Fibroblast of peridontal ligament (primary cell): ENCODE results near the gene ZFYVE26.
A peak's percentile ranks its signal among the peaks of the same experiment; 100 is the strongest.
"Not testable (repeated sequence)": the region's sequence is repeated elsewhere in the genome, so short reads cannot be mapped to it uniquely, and the experiment has no call there.

Experiments used
- DNase-seq: peaks from one replicate; pipeline ENCODE4 v3.0.0-alpha.2; 2010; ENCODE audit errors: extremely low read depth

ZFYVE26 gene

DNA sequence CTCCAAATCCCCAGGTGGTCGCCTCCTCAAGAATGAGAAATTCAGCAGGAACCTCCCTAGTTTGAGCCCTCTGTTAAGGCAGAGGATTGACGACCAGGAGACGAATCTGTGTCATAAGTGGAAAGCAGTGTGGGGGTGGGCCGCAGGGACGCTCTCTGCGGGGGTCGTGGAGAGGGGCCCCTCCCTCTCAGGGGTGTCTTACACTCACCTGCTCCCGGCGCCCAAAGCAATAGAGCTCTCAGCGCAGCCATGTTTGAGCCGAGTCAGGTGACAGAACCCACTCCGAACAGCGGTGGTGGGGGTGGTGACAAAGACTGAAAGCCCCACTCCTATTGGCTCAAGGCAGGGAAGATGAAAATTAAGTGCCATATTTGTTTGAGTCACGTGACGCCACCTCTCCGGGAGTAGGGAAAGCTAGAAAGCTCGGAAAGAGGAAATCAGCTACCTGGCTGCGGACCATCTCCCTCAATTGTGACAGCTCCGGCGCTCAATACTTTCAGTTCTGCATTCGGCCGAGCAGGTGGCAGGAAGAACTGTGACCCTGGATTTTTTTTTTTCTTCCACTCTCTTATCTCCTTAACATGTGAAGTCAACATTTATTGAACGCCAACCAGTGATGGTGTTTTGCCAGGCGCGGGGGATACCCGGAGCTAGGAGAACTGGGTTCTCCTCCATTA lies at the start of gene ZFYVE26:
Gene ZFYVE26, minus strand, starts transcription at position 265 of the 677 bp plus-strand sequence. CDS start 627 bp downstream, outside the sequence.
- peak; percentile 94 for DNase-seq

- no peak for DNase-seq
Measured at GRCh38 chr14:67863223-67863622, 46.8 kb upstream of the ZFYVE26 start.

GRCh38 chr14:67859169-67859749 lies 42.9 kb upstream of the ZFYVE26 start:
- DNase-seq: no peak

DNA sequence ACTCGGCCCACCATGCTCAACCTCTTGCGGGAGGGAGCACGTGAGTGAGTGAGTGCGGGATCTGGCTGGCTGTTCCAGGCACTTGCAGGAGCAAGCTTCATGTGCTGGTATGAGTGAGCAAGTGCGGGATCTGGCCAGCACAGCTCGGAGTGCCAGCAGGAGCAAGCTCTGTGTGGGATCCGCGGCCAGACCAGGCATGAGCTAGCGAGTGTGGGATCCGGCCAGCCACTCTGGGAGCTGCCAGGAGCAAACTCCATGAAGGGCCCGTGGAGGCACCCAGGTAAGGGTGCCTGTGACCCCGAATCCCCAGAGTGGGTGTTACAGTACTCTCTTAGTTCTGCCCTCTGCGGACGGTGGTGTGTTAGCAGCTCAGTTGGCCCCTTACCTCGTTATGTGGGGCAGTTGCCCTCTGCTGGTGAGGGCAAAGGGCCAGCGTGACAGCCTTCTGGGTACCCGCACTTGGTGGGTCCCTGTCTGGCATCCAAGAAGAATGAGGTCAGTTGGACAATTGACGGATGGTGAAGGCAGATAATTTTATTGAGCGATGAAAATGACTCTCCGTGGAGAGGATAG lies 41.5 kb upstream of the ZFYVE26 start:
- DNase-seq: no peak

- peak; percentile 90 for DNase-seq
Measured at GRCh38 chr14:67856827-67857226, 40.4 kb upstream of the ZFYVE26 start.

GRCh38 chr14:67853715-67854114 lies 37.3 kb upstream of the ZFYVE26 start:
- no peak for DNase-seq

DNA sequence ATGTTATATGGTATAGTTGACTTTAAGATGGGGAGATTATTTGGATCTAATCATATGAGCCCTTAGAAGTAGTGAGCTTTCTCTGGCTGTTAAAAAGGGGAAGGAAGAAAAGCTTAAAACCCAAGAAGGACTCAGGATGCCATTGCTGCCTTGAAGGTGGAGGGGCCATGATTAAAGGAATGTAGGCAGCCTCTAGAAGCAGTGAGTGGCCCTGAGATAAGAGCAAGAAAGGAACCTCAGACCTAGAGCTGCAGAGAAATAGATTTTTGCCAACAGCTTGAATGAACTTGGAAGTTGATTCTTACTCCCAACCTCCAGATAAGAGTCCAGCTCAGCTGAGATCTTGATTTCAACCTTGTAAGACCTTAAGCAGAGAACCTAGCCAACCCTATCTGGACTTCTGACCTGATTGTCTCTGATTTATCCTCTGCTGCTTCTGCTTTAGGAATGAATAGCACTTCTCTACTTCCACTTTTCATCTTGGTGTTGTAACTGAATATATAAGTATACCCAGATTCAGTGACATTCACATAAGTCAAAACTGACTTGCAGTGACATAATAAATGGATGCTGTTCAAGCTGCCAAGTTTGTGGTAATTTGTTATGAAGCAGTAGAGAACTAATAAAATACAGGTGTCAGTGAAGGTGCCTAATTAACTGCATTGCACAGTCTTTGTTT lies 36.7 kb upstream of the ZFYVE26 start:
- no peak for DNase-seq

GRCh38 chr14:67851785-67852410 lies 35.5 kb upstream of the ZFYVE26 start:
- DNase-seq: no peak

DNA sequence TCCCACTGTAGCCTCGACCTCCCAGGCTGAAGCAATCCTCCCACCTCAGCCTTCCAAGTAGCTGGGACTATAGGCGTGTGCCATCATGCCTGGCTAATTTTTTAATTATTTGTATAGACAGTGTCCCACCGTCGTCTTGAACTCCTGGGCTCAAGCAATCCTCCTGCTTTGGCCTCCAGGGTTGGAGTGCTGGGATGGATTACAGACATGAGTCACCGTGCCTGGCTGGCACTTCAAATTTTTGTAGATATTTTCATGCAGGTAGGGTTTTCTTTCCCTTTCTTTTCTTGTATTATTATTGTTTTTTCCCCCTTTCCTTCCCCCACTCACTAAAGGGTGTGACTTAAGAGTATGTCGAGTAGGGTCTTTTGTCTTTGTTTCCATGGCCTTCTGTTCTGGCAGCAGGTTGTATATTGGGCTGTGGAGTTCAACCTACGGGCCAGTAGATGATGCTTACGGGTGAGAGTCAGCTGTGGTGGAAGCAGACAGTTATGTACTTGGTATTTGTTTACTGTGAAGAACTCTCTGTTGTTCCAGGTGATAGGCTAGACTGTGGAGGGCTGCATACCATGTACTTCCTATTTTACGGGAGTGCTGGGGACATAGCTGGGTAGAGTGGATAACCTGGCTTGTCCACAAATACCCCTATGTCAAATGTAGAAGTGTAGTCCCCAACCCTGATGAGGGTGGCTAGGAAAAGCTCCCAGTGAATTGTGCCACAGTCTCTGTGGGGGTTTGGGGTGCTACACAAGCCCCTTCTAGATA lies 33.9 kb upstream of the ZFYVE26 start:
- DNase-seq: no peak

- no peak for DNase-seq
Measured at GRCh38 chr14:67846029-67846610, 29.7 kb upstream of the ZFYVE26 start.

DNA sequence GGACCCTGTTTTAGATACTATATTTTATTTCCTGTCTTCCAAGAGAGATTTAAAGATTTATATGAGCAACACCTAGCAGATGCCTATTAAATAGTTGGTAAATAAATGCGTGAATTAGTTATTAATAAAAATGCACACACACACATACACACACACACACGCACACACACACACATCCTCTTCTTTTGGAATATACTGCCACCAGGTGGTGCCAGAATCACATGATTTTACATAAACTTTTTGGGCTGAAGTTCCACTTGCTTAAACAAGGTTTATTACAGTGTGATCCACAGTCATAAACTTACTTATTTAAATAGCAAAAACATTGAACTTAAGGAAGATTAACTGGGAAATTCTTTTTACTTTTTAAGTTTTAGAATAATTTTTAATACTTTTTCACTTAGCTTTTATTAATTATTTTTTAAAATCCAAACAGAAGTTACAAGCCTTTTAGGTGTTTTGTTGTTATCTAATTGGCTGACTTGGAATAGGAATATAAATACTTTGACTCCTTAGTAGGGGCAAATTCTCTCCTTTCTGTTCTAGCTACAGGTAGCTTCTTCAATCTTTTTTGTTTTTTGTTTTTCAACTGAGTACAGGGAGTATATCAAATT lies 20.7 kb upstream of the ZFYVE26 start:
- DNase-seq: peak; percentile 90

DNA sequence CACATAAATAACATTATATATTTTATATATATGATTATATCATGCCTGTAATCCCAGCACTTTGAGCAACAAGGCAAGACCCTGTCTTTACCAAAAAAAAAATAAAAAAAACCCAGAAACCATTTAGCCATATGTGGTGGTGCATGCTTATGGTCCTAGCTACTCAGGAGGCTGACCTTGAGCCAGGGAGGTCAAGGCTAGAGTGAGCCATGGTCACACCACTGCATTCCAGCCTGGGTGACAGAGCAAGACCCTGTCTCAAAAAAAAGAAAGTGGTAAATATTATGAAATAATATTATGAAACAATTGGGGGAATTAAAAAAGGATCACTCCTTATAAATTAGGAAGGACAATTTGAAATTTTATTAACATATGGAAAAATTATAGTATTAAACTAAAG lies 19.2 kb upstream of the ZFYVE26 start:
- DNase-seq: no peak

GRCh38 chr14:67833403-67833802 lies 17.0 kb upstream of the ZFYVE26 start:
- no peak for DNase-seq

GRCh38 chr14:67831113-67831512 lies 14.7 kb upstream of the ZFYVE26 start:
- no peak for DNase-seq

DNA sequence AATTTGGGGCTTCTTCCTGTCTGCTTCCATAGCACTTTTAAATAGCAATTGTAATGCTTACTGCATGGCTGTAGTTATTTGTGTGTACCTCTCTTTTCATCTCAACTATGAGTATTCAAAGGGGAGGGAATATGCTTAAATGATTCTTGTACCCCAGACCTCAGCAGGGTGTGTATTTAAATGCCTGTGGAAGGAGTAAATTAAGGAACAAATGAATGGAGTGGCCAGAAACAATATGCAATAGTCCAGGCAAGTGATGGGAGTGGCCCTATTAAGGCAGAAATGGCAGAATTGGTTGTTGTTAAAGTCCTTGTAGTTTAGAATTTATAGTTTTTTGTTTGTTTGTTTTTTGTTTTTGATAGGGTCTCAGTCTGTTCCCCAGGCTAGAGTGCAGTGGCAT lies 4.7 kb upstream of the ZFYVE26 start:
- DNase-seq: no peak

- DNase-seq: peak; percentile 70
Measured at GRCh38 chr14:67820428-67820971, 4.1 kb upstream of the ZFYVE26 start.

DNA sequence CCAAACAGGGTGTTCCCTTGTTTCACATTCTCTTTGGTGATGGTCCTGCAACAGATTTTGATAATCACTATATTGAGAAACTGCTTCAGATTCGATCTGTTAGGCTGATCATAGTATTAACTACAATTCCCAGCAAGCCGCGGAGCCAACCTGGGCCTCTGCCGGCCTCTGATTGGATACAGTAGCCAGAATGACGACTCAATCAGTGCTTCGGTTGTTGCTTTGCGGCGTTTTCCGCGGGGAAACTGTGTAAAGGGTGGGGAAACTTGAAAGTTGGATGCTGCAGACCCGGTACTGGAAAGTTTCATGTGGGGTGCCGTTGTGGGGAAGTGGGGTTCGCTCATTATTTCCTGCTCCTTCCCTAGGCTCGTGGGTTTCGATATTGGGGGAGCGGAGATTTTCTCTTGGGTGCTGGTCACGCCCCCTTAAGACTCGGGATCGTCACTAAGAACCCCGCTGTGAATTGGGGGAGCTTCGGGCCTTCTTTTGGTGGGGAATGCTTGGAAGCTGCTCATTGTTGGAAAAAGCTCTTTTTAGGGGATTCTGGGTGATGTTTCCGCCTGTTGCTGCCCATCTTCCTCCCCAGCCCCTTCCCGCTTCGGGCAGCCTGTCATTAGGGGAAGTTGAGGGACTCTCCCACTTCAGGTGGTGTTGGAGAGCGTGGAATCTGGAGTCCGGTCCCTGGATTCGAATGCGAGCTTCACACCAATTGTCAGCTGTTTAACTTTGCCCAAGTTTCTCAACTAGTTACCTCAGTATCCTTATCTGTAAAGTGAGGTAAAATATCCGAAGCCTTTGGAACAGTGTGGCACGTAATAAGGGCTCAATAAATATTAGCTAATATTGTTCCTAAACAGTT lies 3.4 kb upstream of the ZFYVE26 start, which contains the start of gene RAD51B:
Gene RAD51B, plus strand, starts transcription at position 217 of the 859 bp plus-strand sequence.
- peak; percentile 88 for DNase-seq

DNA sequence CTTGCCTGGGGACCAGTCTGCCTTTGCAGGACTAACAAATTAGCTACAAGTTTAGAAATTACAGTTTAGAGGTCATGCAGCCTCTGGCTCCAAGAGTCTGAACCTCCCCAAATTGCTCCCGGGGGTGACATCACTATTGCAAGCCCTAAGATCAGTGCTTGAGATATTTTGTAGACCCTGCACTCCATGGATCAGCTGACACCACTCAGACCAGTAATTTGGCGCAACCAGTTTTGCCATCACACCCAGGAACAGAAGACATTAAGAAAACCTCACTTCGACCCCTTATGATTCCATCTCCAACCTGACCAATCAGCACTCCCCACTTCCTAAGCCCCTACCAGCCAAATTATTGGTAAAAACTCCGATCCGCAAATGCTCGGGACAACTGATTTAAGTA lies 2.1 kb upstream of the ZFYVE26 start:
- not testable (repeated sequence) for DNase-seq

DNA sequence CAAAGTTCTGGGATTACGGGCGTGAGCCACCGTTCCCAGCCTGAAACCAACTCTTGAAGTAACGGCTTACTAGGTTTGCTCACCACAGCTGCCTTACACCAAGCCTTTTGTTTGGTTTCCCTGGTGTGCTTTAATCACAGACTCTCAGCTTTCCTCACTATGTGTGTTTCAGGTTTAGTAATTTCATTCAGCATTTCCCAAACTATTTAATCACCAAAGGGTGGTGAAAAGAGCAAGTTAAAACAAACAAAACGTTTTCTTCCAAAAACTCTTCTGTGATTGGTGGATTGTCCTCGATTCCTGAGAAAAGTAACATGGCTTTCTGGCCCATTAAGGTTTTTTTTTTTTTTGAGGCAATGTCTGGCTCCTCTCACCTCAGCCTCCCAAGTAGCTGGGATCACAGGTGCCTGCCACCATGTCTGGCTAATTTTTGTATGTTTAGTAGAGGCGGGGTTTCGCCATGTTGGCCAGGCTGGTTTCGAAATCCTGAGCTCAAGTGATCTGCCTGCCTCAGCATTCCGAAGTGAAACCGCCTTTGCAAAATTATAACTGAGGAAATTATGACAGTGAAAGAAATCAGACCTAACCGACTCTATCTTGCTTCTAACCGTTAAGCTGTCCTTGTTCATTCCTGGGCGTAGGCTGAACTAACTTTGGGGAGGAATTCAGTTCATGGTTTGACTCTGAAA lies 1.5 kb upstream of the ZFYVE26 start:
- no peak for DNase-seq
